Hepatocyte (in vitro differentiated cells): ENCODE measurements around the gene FIBCD1. TPM values are rescaled to one million over a fixed set of nuclear protein-coding genes. Genes with fewer than 3 reads are reported as not detected.

ENCODE experiments used
- DNase-seq: peaks from one replicate; pipeline ENCODE4 v3.0.0-alpha.2; 2016; ENCODE audit warnings: low spot score
- H2AFZ ChIP-seq: fragments of 200-600 bp; sonication (generic); 2 replicates; pipeline ENCODE4 v1.6.0; 2016; ENCODE audit warnings: antibody characterized with exemption, mild to moderate bottlenecking
- H3K27ac ChIP-seq: fragments of 200-600 bp; sonication (generic); 2 replicates; pipeline ENCODE4 v1.5.1; 2016; ENCODE audit warnings: mild to moderate bottlenecking
- H3K27me3 ChIP-seq: fragments of 200-600 bp; sonication (generic); 2 replicates; pipeline ENCODE4 v1.6.1; 2016
- H3K36me3 ChIP-seq: fragments of 200-600 bp; sonication (generic); replicated peaks from 2 replicates; pipeline ENCODE4 v1.5.1; 2016; ENCODE audit warnings: low read depth; ENCODE audit not compliant: insufficient read depth
- H3K4me1 ChIP-seq: fragments of 200-600 bp; sonication (generic); 2 replicates; pipeline ENCODE4 v1.5.1; 2016; ENCODE audit warnings: mild to moderate bottlenecking, moderate library complexity; ENCODE audit not compliant: insufficient read depth
- H3K4me2 ChIP-seq: fragments of 200-600 bp; sonication (generic); 2 replicates; pipeline ENCODE4 v1.6.0; 2016
- H3K4me3 ChIP-seq: fragments of 200-600 bp; sonication (generic); 2 replicates; pipeline ENCODE4 v1.5.1; 2016; ENCODE audit warnings: mild to moderate bottlenecking
- H3K79me2 ChIP-seq: fragments of 200-600 bp; sonication (generic); 2 replicates; pipeline ENCODE4 v1.6.0; 2017; ENCODE audit warnings: mild to moderate bottlenecking
- H3K9me2 ChIP-seq: fragments of 200-600 bp; sonication (generic); replicated peaks from 2 replicates; pipeline ENCODE4 v1.6.0; 2017; ENCODE audit warnings: mild to moderate bottlenecking; ENCODE audit not compliant: insufficient read depth
- H3K9me3 ChIP-seq: fragments of 200-600 bp; sonication (generic); 2 replicates; pipeline ENCODE4 v1.5.1; 2016; ENCODE audit warnings: low read depth, mild to moderate bottlenecking
- H4K20me1 ChIP-seq: fragments of 200-600 bp; sonication (generic); 2 replicates; pipeline ENCODE4 v1.6.0; 2016; ENCODE audit warnings: mild to moderate bottlenecking; ENCODE audit not compliant: insufficient read depth, poor library complexity, severe bottlenecking
- CTCF ChIP-seq: fragments of 200-600 bp; sonication (generic); IDR thresholded peaks from 2 replicates; pipeline ENCODE4 v1.5.1; 2016; ENCODE audit warnings: antibody characterized with exemption, mild to moderate bottlenecking; ENCODE audit not compliant: poor library complexity
- EZH2 ChIP-seq: fragments of 200-600 bp; sonication (generic); IDR thresholded peaks from 2 replicates; pipeline ENCODE4 v1.6.1; 2016; ENCODE audit warnings: antibody characterized with exemption, mild to moderate bottlenecking, borderline replicate concordance
- EZH2phosphoT487 ChIP-seq: fragments of 200-600 bp; sonication (generic); IDR thresholded peaks from one replicate; pipeline ENCODE4 v1.6.1; 2018; ENCODE audit warnings: antibody characterized with exemption, mild to moderate bottlenecking, low read depth, moderate library complexity; ENCODE audit not compliant: unreplicated experiment, severe bottlenecking
- WGBS: methylation state at CpG from one replicate; pipeline ENCODE4 v1.1.6; 2016; ENCODE audit warnings: low lambda C conversion rate; ENCODE audit errors: missing lambda C conversion rate; 5-methylcytosine and 5-hydroxymethylcytosine counted together
- polyA plus RNA-seq: library from polyadenylated mRNA; unstranded; fragments of >200 nt; fragmentation: Nextera tagmentation; extraction: Ambion mirVana; gene quantifications from 2 replicates; pipeline ENCODE4 v1.2.1, GENCODE V29; 2016
- total RNA-seq: library from RNA; depleted of rRNA; stranded (reverse); fragments of >200 nt; gene quantifications from 2 replicates; pipeline ENCODE4 v1.2.3, GENCODE V29; 2014

Gene FIBCD1
- total and polyA plus RNA-seq, 2 experiments from 2014 or later, result 0.33 TPM; not detected in 1

- H3K4me3 ChIP-seq, result no peak overlapping the region
- WGBS, result 96% methylated on average over 23 of the region's 23 CpGs
- DNase-seq, result no peak
- no peaks in the 10 kb centered on the region for H3K36me3 ChIP-seq
- H3K4me1 ChIP-seq, result peaks cover 9% of the 10 kb centered on the region
- TF ChIP-seq EZH2 (no peak), EZH2phosphoT487 (no peak), CTCF (no peak)
- no peaks in the 10 kb centered on the region for H3K9me3 ChIP-seq
- H4K20me1 ChIP-seq, result peaks cover 66% of the 10 kb centered on the region
- no peak overlapping the region for H2AFZ ChIP-seq
- H3K9me2 ChIP-seq, result no peaks in the 10 kb centered on the region
- no peak overlapping the region for H3K4me2 ChIP-seq
- no peak overlapping the region for H3K27ac ChIP-seq
- no peaks in the 10 kb centered on the region for H3K27me3 ChIP-seq
- H3K79me2 ChIP-seq, result peaks cover 77% of the 10 kb centered on the region
These were observed 76.3 kb downstream of the FIBCD1 start for GRCh38 chr9:130862747-130863146.

GRCh38 chr9:130862217-130862616, 76.8 kb downstream of the FIBCD1 start:
- Histone ChIP-seq H3K36me3 (no peaks in the 10 kb centered on the region), H3K79me2 (peaks cover 77% of the 10 kb centered on the region), H3K9me3 (no peaks in the 10 kb centered on the region), H3K9me2 (no peaks in the 10 kb centered on the region), H3K4me3 (no peak overlapping the region), H3K4me1 (peaks cover 9% of the 10 kb centered on the region), H3K27ac (no peak overlapping the region), H3K27me3 (no peaks in the 10 kb centered on the region), H4K20me1 (peaks cover 68% of the 10 kb centered on the region), H2AFZ (no peak overlapping the region), H3K4me2 (no peak overlapping the region)
- 94% methylated on average over 8 of the region's 8 CpGs for WGBS
- TF ChIP-seq EZH2, result no peak
- TF ChIP-seq EZH2phosphoT487, result no peak
- TF ChIP-seq CTCF, result no peak
- DNase-seq, result no peak

- H3K4me1 ChIP-seq, result peaks cover 9% of the 10 kb centered on the region
- no peak for DNase-seq
- 83% methylated on average over 8 of the region's 8 CpGs for WGBS
- H3K4me2 ChIP-seq, result no peak overlapping the region
- H3K27ac ChIP-seq, result peak overlapping the region; percentile 26
- TF ChIP-seq EZH2 (no peak), CTCF (no peak), EZH2phosphoT487 (no peak)
- no peak overlapping the region for H2AFZ ChIP-seq
- peaks cover 78% of the 10 kb centered on the region for H3K79me2 ChIP-seq
- no peak overlapping the region for H3K4me3 ChIP-seq
- peaks cover 68% of the 10 kb centered on the region for H4K20me1 ChIP-seq
- no peaks in the 10 kb centered on the region for H3K9me2 ChIP-seq
- H3K9me3 ChIP-seq, result no peaks in the 10 kb centered on the region
- H3K27me3 ChIP-seq, result no peaks in the 10 kb centered on the region
- H3K36me3 ChIP-seq, result no peaks in the 10 kb centered on the region
These were observed 77.5 kb downstream of the FIBCD1 start for GRCh38 chr9:130861372-130862180.
